ENCODE measurements around the gene SGK2. TPM values are rescaled to one million over a fixed set of nuclear protein-coding genes. Genes with fewer than 3 reads are reported as not detected.

SGK2 gene
- total and polyA plus RNA-seq, 2 of the 13 experiments (the other 11 are each of a cell fraction or from before 2014, with no cell fraction given) = 6.2 to 29.4 TPM

Other genes with a start within 250 kb of the SGK2 start
- gene SRSF6, start 101.1 kb upstream of the SGK2 start, total RNA-seq (2016; rRNA removed; fragmentation: Illumina TruSeq; extraction: Trizol) = 184 and 194 TPM in 2 replicates
- gene SRSF6, start 101.1 kb upstream of the SGK2 start, polyA plus RNA-seq (2011; rRNA removed) = 151 and 156 TPM in 2 replicates
- gene L3MBTL1, start 51.3 kb upstream of the SGK2 start, total RNA-seq (2016; rRNA removed; fragmentation: Illumina TruSeq; extraction: Trizol) = 2.4 and 9.0 TPM in 2 replicates
- gene L3MBTL1, start 51.3 kb upstream of the SGK2 start, polyA plus RNA-seq (2011; rRNA removed) = 17.8 and 23.8 TPM in 2 replicates
- gene IFT52, start 31.9 kb downstream of the SGK2 start, total RNA-seq (2016; rRNA removed; fragmentation: Illumina TruSeq; extraction: Trizol) = 64.0 and 80.6 TPM in 2 replicates
- gene IFT52, start 31.9 kb downstream of the SGK2 start, polyA plus RNA-seq (2011; rRNA removed) = 36.9 and 48.0 TPM in 2 replicates
- gene MYBL2, start 108.1 kb downstream of the SGK2 start, total RNA-seq (2016; rRNA removed; fragmentation: Illumina TruSeq; extraction: Trizol) = 66.2 and 76.9 TPM in 2 replicates
- 8.7 and 11.9 TPM in 2 replicates for gene MYBL2, start 108.1 kb downstream of the SGK2 start, polyA plus RNA-seq (2011; rRNA removed)
- gene GTSF1L, start 168.0 kb downstream of the SGK2 start, total RNA-seq (2016; rRNA removed; fragmentation: Illumina TruSeq; extraction: Trizol) = not detected in 2 replicates
- not detected in 2 replicates for gene GTSF1L, start 168.0 kb downstream of the SGK2 start, polyA plus RNA-seq (2011; rRNA removed)

Data from HepG2 (cell line).